Vagina (tissue), 2 donors: Measurements from ENCODE around the gene TNNC1.

Experiments used
- CTCF ChIP-seq, 3 experiments: fragments of 450-650 bp in 2 of 3; fragments of 200-600 bp in 1 of 3; sonication (generic) in 1 of 3; IDR thresholded peaks; one replicate each; pipeline ENCODE4 v1.5.1; 2017 to 2019; ENCODE audit warnings: antibody characterized with exemption in 3 of 3, mild to moderate bottlenecking in 2 of 3, moderate library complexity in 2 of 3
- POLR2A ChIP-seq, 2 donors: fragments of 450-650 bp; IDR thresholded peaks; one replicate each; pipeline ENCODE4 v1.6.1; 2017; ENCODE audit warnings: antibody characterized with exemption in 2 of 2, mild to moderate bottlenecking in 2 of 2, moderate library complexity in 2 of 2

GRCh38 chr3:52415800-52416199, 38.0 kb downstream of the TNNC1 start:
- no peak for TF ChIP-seq POLR2A (IDR thresholded peaks at IDR 0.05)
- no peak for TF ChIP-seq CTCF (IDR thresholded peaks at IDR 0.05)
